ENCODE results near the gene ADGRB3. TPM values are rescaled to one million over a fixed set of nuclear protein-coding genes. Genes with fewer than 3 reads are reported as not detected.

Gene ADGRB3
- total and polyA plus RNA-seq, 8 donors, result 0.04 to 0.34 (median 0.21) TPM

- no peaks in the 10 kb centered on the region for H3K27me3 ChIP-seq
- 38 to 54% methylated on average over 3 of the region's 3 CpGs for WGBS, 2 donors
- no peaks in the 10 kb centered on the region for H3K36me3 ChIP-seq
- no peak for TF ChIP-seq CTCF (IDR thresholded peaks at IDR 0.05)
- FAIRE-seq, result no peak
- no peak for DNase-seq
- H3K4me1 ChIP-seq, result no peaks in the 10 kb centered on the region
- no peak for ATAC-seq
- H3K4me3 ChIP-seq, result no peak overlapping the region
- H3K9me3 ChIP-seq, result no peaks in the 10 kb centered on the region
- H3K27ac ChIP-seq, result no peak overlapping the region
- intact Hi-C loops (cut with DNase I), result no loop called here
Measured at GRCh38 chr6:69370763-69371162, 735.7 kb downstream of the ADGRB3 start.

- intact Hi-C loops (cut with DNase I), result no loop called here
- H3K36me3 ChIP-seq, result no peaks in the 10 kb centered on the region
- no peaks in the 10 kb centered on the region for H3K27me3 ChIP-seq
- 27 to 39% methylated on average over 1 of the region's 1 CpG for WGBS, 2 donors
- no peak overlapping the region for H3K4me3 ChIP-seq
- TF ChIP-seq CTCF (IDR thresholded peaks at IDR 0.05), result no peak
- no peaks in the 10 kb centered on the region for H3K9me3 ChIP-seq
- ATAC-seq, result no peak
- H3K27ac ChIP-seq, result no peak overlapping the region
- no peak for FAIRE-seq
- no peaks in the 10 kb centered on the region for H3K4me1 ChIP-seq
- no peak for DNase-seq
Measured at GRCh38 chr6:69378326-69378725, 743.2 kb downstream of the ADGRB3 start.

- ATAC-seq, result no peak
- no peak for DNase-seq
- TF ChIP-seq CTCF (IDR thresholded peaks at IDR 0.05), result no peak
- Histone ChIP-seq H3K27ac (no peak overlapping the region), H3K4me1 (no peaks in the 10 kb centered on the region), H3K9me3 (no peaks in the 10 kb centered on the region), H3K4me3 (no peak overlapping the region), H3K36me3 (no peaks in the 10 kb centered on the region), H3K27me3 (no peaks in the 10 kb centered on the region)
- no peak for FAIRE-seq
- intact Hi-C loops (cut with DNase I), result no loop called here
- 44 to 45% methylated on average over 3 of the region's 3 CpGs for WGBS, 2 donors
Measured at GRCh38 chr6:69379518-69379917, 744.4 kb downstream of the ADGRB3 start.

- intact Hi-C loops (cut with DNase I), result no loop called here
- no peak overlapping the region for H3K27ac ChIP-seq
- ATAC-seq (no peak), FAIRE-seq (no peak), DNase-seq (no peak)
- TF ChIP-seq CTCF (IDR thresholded peaks at IDR 0.05), result no peak
- no peak overlapping the region for H3K4me3 ChIP-seq
- no peaks in the 10 kb centered on the region for H3K9me3 ChIP-seq
- no peaks in the 10 kb centered on the region for H3K4me1 ChIP-seq
- no peaks in the 10 kb centered on the region for H3K27me3 ChIP-seq
- H3K36me3 ChIP-seq, result no peaks in the 10 kb centered on the region
- 51 to 59% methylated on average over 3 of the region's 3 CpGs for WGBS, 2 donors
Measured at GRCh38 chr6:69383627-69384026, 748.5 kb downstream of the ADGRB3 start.

GRCh38 chr6:69386426-69386825, 751.3 kb downstream of the ADGRB3 start:
- no peak for TF ChIP-seq CTCF (IDR thresholded peaks at IDR 0.05)
- FAIRE-seq (no peak), ATAC-seq (no peak), DNase-seq (no peak)
- no peaks in the 10 kb centered on the region for H3K9me3 ChIP-seq
- no peak overlapping the region for H3K4me3 ChIP-seq
- H3K36me3 ChIP-seq, result no peaks in the 10 kb centered on the region
- WGBS, 2 donors, result 41 to 54% methylated on average over 5 of the region's 5 CpGs
- H3K27ac ChIP-seq, result no peak overlapping the region
- peaks cover 0 to 5% (median 0%) of the 10 kb centered on the region in 4 donors for H3K27me3 ChIP-seq
- intact Hi-C loops (cut with DNase I), result no loop called here
- H3K4me1 ChIP-seq, result no peaks in the 10 kb centered on the region

Measured in pancreas (tissue), 10 donors.